ENCODE results near the gene MAML3. TPM values are rescaled to one million over a fixed set of nuclear protein-coding genes. Genes with fewer than 3 reads are reported as not detected.

Gene MAML3
- total and polyA plus RNA-seq, 2 of the 13 experiments (the other 11 are each of a cell fraction or from before 2014, with no cell fraction given): 0.05 to 0.13 TPM

DNA sequence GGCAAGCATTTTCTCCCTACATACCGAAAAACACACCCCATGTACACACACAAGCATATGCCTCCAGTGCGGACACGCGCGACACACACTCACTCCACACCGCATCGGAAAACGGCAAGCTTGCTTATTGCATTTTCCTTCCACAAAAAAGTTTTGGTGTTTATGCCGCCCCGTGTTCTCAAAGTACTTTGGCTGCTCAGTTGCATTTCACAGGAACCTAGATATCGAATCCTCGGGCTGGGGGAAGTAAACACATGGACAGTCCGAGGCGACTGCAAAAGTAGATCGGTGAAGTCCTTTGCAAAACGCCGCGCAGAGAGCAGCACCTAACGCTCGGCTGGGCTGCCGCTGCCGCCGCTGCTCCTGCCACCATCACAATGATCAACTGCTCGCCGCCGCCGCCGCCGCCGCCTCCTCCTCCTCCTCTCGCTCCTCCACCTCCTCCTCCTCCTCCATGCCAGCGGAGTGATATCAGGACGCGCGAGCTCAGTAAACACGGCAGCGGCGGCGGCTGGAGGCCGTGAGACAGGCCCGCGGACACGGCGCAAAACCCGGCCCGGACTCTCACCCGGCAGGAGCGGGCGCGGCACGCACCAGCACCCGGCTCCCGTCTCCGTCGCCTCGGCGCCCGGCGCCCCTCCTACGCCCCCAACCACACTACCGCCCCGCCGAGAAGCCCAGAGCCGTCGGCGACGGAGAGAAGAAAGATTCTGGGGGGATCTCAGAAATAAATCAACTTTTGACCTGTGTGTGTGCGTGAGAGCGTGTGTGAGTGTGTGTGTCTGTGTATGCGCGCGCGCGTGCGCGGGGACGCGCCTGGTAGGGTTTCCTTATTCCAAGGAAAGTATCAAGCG, at the start of gene MAML3 (continued):
- TF ChIP-seq ZNF253 (CRISPR knock-in tag; IDR thresholded peaks at IDR 0.05; ENCODE audit: borderline replicate concordance) (0 out of 2 replicates have a peak, but pooled peaks have one; percentile 17), ISX (CRISPR knock-in tag; conservative IDR thresholded peaks at IDR 0.05) (no peak), MTA1 (CRISPR knock-in tag; IDR thresholded peaks at IDR 0.05; ENCODE audit: borderline replicate concordance) (peak; percentile 55; the same call in 1 of the 2 replicates), NFYB (CRISPR knock-in tag; IDR thresholded peaks at IDR 0.05) (no peak), KDM1A (CRISPR knock-in tag; IDR thresholded peaks at IDR 0.05) (peak; percentile 52; the same call in 1 of the 2 replicates), IRF2 (CRISPR knock-in tag; IDR thresholded peaks at IDR 0.05) (0 out of 2 replicates have a peak, but pooled peaks have one; percentile 47), SMARCC2 (IDR thresholded peaks at IDR 0.05) (no peak), ZNF772 (CRISPR knock-in tag; IDR thresholded peaks at IDR 0.05) (0 out of 2 replicates have a peak, but pooled peaks have one; percentile 46), SRY (CRISPR knock-in tag; IDR thresholded peaks at IDR 0.05) (no peak), ZNF354B (CRISPR knock-in tag; IDR thresholded peaks at IDR 0.05) (no peak), TP53 (CRISPR knock-in tag; conservative IDR thresholded peaks at IDR 0.05) (no peak), NFKBIZ (CRISPR knock-in tag; IDR thresholded peaks at IDR 0.05) (0 out of 2 replicates have a peak, but pooled peaks have one; percentile 56), PPARG (CRISPR knock-in tag; conservative IDR thresholded peaks at IDR 0.05) (no peak), ZNF781 (CRISPR knock-in tag; IDR thresholded peaks at IDR 0.05; ENCODE audit: borderline replicate concordance, not compliant biosample characterization) (no peak), ZNF121 (CRISPR knock-in tag; IDR thresholded peaks at IDR 0.05) (0 out of 2 replicates have a peak, but pooled peaks have one; percentile 9), SMC3 (IDR thresholded peaks at IDR 0.05; ENCODE audit: low read length) (no peak), MXD4 (CRISPR knock-in tag; IDR thresholded peaks at IDR 0.05) (0 out of 2 replicates have a peak, but pooled peaks have one; percentile 32)
- TF ChIP-seq, protein P1, sequence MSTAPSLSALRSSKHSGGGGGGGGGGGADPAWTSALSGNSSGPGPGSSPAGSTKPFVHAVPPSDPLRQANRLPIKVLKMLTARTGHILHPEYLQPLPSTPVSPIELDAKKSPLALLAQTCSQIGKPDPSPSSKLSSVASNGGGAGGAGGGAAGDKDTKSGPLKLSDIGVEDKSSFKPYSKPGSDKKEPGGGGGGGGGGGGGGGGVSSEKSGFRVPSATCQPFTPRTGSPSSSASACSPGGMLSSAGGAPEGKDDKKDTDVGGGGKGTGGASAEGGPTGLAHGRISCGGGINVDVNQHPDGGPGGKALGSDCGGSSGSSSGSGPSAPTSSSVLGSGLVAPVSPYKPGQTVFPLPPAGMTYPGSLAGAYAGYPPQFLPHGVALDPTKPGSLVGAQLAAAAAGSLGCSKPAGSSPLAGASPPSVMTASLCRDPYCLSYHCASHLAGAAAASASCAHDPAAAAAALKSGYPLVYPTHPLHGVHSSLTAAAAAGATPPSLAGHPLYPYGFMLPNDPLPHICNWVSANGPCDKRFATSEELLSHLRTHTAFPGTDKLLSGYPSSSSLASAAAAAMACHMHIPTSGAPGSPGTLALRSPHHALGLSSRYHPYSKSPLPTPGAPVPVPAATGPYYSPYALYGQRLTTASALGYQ (CRISPR knock-in tag; IDR thresholded peaks at IDR 0.05): 0 out of 2 replicates have a peak, but pooled peaks have one; percentile 35
- TF ChIP-seq, protein P2, sequence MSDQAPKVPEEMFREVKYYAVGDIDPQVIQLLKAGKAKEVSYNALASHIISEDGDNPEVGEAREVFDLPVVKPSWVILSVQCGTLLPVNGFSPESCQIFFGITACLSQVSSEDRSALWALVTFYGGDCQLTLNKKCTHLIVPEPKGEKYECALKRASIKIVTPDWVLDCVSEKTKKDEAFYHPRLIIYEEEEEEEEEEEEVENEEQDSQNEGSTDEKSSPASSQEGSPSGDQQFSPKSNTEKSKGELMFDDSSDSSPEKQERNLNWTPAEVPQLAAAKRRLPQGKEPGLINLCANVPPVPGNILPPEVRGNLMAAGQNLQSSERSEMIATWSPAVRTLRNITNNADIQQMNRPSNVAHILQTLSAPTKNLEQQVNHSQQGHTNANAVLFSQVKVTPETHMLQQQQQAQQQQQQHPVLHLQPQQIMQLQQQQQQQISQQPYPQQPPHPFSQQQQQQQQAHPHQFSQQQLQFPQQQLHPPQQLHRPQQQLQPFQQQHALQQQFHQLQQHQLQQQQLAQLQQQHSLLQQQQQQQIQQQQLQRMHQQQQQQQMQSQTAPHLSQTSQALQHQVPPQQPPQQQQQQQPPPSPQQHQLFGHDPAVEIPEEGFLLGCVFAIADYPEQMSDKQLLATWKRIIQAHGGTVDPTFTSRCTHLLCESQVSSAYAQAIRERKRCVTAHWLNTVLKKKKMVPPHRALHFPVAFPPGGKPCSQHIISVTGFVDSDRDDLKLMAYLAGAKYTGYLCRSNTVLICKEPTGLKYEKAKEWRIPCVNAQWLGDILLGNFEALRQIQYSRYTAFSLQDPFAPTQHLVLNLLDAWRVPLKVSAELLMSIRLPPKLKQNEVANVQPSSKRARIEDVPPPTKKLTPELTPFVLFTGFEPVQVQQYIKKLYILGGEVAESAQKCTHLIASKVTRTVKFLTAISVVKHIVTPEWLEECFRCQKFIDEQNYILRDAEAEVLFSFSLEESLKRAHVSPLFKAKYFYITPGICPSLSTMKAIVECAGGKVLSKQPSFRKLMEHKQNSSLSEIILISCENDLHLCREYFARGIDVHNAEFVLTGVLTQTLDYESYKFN (CRISPR knock-in tag; conservative IDR thresholded peaks at IDR 0.05): no peak
- TF ChIP-seq, protein P3, sequence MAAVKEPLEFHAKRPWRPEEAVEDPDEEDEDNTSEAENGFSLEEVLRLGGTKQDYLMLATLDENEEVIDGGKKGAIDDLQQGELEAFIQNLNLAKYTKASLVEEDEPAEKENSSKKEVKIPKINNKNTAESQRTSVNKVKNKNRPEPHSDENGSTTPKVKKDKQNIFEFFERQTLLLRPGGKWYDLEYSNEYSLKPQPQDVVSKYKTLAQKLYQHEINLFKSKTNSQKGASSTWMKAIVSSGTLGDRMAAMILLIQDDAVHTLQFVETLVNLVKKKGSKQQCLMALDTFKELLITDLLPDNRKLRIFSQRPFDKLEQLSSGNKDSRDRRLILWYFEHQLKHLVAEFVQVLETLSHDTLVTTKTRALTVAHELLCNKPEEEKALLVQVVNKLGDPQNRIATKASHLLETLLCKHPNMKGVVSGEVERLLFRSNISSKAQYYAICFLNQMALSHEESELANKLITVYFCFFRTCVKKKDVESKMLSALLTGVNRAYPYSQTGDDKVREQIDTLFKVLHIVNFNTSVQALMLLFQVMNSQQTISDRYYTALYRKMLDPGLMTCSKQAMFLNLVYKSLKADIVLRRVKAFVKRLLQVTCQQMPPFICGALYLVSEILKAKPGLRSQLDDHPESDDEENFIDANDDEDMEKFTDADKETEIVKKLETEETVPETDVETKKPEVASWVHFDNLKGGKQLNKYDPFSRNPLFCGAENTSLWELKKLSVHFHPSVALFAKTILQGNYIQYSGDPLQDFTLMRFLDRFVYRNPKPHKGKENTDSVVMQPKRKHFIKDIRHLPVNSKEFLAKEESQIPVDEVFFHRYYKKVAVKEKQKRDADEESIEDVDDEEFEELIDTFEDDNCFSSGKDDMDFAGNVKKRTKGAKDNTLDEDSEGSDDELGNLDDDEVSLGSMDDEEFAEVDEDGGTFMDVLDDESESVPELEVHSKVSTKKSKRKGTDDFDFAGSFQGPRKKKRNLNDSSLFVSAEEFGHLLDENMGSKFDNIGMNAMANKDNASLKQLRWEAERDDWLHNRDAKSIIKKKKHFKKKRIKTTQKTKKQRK (IDR thresholded peaks at IDR 0.05; ENCODE audit: low read length): no peak

All from HepG2 (cell line).